VCaP (cell line): ENCODE results near the gene HSP90AA1.
"Not testable (repeated sequence)": the region's sequence is repeated elsewhere in the genome, so short reads cannot be mapped to it uniquely, and the experiment has no call there.

ENCODE experiments used
- H3K27ac ChIP-seq: fragments of 450-650 bp; 2 replicates; pipeline ENCODE4 v1.5.1; 2017
- TF ChIP-seq, protein P1 (sequence below): fragments of 450-650 bp; conservative IDR thresholded peaks from 2 replicates; pipeline ENCODE4 v1.5.1; 2017; ENCODE audit warnings: mild to moderate bottlenecking, moderate library complexity

The HSP90AA1 gene

DNA sequence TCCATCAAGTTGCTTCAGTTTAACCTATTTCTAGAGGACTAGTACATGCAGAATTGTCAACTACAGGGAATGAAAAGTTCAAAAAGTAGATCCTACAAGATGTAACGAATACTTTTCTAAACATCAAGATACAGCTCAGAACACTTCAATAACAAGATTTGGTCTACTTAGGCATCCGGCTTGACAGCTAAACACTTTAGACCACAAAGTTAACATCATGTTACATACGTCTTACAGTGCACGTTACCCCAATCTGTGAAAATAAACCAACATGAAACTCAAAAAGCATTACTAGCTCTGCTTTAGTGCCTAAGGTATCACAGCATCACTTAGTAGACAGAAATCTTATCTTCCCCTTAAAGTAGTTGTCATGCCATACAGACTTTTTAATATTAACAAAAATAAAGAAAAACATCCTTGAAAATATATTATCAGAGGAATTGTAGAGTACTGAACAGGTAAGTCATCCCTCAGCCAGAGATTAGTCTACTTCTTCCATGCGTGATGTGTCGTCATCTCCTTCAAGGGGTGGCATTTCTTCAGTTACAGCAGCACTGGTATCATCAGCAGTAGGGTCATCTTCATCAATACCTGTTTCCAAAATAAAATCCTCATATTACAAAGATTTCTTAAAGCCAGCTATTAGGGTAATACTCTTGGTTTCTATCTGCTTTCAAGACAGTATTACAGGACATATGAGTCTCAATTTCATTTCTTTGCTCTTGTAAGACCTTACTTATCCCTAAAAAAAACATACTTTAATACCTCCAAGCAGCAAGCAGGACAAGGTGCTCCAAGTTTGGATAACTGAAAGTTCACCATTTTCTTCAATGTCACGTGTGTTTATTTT lies 5.4 kb downstream of the HSP90AA1 start:
- TF ChIP-seq, protein P1, sequence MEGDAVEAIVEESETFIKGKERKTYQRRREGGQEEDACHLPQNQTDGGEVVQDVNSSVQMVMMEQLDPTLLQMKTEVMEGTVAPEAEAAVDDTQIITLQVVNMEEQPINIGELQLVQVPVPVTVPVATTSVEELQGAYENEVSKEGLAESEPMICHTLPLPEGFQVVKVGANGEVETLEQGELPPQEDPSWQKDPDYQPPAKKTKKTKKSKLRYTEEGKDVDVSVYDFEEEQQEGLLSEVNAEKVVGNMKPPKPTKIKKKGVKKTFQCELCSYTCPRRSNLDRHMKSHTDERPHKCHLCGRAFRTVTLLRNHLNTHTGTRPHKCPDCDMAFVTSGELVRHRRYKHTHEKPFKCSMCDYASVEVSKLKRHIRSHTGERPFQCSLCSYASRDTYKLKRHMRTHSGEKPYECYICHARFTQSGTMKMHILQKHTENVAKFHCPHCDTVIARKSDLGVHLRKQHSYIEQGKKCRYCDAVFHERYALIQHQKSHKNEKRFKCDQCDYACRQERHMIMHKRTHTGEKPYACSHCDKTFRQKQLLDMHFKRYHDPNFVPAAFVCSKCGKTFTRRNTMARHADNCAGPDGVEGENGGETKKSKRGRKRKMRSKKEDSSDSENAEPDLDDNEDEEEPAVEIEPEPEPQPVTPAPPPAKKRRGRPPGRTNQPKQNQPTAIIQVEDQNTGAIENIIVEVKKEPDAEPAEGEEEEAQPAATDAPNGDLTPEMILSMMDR, result no peak
- H3K27ac ChIP-seq, result no peak overlapping the region

DNA sequence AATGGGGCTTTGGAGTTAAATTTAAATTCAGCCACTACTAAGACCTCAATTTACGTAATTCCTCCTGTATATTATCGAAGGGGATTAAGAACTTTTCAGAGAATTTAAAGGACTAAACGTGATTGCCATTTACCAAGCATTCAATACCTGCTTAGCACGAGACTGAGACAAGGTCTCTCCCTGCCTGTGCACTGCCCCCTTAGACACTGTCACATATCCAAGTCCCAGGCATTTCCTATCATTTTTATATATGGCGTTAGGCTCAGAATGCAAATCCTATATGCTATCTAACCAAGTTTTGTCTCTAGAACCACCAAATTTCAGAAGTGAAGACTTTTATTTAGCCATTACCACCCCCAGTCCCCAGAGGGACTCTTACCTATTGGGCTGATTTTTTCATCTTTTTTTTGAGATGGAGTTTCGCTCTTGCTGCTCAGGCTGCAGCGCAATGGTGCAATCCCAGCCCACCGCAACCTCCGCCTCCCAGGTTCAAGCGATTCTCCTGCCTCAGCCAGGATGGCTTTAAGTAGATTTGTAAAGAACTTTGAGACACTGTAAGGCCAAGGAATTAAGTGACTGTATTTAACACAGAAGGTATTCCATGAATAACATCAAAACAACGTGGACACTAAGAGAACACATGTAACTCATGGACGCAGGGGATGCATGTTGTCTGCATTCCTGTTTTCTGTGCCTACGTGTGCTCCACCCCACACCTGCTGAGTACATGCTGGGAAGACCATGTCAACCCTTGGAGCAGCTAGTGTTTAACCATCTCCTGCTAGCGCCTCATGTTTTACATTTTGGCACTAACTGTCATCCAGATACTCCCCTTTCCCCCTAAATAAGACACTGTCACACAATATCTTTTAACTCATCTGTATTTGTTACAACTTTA lies 6.4 kb downstream of the HSP90AA1 start:
- TF ChIP-seq, protein P1, result no peak
- H3K27ac ChIP-seq, result no peak overlapping the region

DNA sequence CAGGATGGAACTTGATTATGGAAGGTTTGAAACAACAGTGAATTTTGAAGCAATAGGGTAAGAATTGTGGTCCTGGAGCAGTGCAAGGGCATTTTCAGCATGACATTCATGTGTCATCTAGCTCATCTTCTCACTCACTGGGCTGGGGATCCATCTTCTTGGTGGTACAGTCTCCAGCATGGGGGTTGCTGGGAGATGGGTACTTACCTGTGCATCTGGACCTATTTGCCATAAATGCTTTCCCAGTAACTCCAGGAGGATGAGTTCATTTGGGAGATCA lies 7.2 kb downstream of the HSP90AA1 start:
- H3K27ac ChIP-seq, result no peak overlapping the region
- TF ChIP-seq, protein P1, result no peak

DNA sequence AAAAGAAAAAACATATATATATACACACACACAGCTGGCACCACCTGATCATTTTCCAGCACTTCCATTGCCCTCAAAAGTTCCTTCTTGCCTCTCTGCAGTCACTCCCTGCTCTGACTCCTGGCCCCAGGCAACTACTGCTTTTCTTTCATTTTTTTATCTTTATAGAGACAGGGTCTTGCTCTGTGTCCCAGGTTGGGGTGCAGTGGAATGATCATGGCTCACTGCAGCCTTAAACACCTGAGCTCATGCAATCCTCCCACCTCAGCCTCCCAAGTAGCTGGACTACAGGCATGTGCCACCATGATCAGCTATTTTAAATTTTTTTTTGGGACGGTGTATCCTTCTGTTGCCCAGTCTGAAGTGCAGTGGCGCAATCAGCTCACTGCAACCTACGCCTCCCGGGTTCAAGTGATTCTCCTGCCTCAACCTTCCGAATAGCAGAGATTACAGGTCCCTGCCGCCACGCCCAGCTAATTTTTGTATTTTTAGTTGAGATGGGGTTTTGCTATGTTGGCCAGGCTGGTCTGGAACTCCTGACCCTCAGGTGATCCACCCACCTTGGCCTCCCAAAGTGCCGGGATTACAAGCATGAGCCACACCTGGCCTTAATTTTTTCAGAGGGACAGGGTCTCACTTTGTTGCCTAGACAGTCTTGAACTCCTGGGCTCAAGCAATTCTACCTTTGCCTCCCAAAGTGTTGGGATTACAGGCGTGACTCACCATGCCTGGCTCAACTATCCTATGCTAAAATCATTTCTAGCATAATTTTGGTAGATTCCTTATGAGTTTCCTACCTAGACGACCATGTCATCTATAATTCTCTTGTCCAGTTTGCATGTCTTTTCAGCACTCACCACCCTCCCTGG lies 7.8 kb downstream of the HSP90AA1 start:
- TF ChIP-seq, protein P1, result no peak

DNA sequence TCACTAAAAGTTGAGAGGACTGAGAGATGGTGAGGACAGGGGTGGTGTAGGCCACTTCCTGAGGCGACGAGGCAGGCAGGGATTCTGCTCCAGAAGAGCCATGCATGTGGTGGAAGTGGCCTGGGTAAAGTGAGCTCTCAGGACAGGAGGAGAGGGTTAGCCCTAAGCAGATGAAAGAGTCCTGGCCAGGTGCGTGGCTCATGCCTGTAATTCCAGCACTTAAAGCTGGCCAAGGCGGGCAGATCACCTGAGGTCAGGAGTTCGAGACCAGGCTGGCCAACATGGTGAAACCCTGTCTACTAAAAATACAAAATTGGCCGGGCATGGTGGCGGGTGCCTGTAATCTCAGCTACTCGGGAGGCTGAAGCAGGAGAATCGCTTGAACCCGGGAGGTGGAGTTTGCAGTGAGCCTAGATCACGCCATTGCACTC lies 8.5 kb downstream of the HSP90AA1 start:
- H3K27ac ChIP-seq, result not testable (repeated sequence)

More for the DNA sequence above, 7.8 kb downstream of the HSP90AA1 start:
- no peak overlapping the region for H3K27ac ChIP-seq

DNA sequence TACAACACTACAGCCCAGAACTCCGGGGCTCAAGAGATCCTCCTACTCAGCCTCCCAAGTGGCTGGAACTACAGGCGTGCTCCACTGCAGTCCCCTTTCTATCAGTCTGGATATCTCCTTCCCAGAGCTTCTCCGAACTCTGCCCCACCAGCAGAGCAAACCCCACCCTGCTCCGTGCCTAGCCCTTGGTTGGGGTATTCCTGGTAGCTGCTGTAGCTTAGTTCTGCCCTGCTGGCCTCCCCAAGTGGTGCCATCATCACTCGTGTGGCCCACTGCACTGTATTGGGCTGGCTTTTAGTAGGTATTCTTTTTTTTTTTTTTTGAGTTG lies 9.5 kb downstream of the HSP90AA1 start:
- no peak overlapping the region for H3K27ac ChIP-seq
- TF ChIP-seq, protein P1, result no peak

DNA sequence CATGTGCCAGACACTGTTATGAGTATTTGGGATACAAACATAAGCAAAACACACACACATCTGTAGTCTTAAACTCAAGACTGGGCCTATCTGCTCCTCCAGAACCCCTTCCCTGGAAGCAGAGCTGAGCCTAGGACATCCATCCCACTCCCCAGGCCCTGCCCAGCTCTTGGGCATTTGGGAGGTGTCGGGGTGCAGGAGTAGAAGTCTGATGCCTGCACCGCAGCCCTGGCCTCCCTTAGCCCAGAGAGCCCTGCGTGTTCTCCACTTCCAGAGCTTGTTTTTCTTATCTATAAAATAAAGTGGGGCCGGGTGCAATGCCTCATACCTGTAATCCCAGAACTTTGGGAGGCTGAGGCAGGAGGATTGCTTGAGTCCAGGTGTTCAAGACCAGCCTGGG lies 11.7 kb downstream of the HSP90AA1 start:
- H3K27ac ChIP-seq, result no peak overlapping the region
- TF ChIP-seq, protein P1, result no peak
